LNCaP clone FGC (cell line): ENCODE data around the gene MED13L.

Experiments
- DNase-seq: peaks from one replicate; pipeline ENCODE4 v3.0.0-alpha.2; 2011; ENCODE audit warnings: low read depth
- H3K4me3 ChIP-seq: 2 replicates; pipeline ENCODE4 v1.5.1; 2011; ENCODE audit warnings: mild to moderate bottlenecking, low read depth, low read length, control low read depth
- TF ChIP-seq, protein P1 (sequence below): IDR thresholded peaks from 2 replicates; pipeline ENCODE4 v1.5.1; 2012; ENCODE audit warnings: mild to moderate bottlenecking; ENCODE audit not compliant: control insufficient read depth, insufficient read depth; ENCODE audit errors: extremely low read depth

The MED13L gene

DNA sequence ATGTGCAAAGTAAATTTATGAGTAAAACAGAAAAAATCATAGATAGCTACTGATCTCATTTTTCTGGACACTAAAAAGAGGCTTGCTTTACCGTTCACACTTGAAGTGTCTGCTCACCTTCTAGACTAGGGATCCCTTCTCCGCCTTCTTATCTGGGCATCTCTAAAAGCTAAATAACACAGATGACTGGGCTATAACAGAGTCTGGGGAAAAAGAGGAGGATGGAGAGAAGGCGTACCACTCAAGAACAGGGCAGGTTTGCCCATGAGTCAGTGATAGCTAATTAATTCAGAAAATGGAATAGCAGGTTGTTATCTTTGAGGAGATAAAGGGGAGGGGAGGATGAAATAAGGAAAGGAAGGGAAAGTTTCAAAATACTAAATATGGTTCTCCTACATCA is 185.3 kb downstream of the MED13L start:
- TF ChIP-seq, protein P1, sequence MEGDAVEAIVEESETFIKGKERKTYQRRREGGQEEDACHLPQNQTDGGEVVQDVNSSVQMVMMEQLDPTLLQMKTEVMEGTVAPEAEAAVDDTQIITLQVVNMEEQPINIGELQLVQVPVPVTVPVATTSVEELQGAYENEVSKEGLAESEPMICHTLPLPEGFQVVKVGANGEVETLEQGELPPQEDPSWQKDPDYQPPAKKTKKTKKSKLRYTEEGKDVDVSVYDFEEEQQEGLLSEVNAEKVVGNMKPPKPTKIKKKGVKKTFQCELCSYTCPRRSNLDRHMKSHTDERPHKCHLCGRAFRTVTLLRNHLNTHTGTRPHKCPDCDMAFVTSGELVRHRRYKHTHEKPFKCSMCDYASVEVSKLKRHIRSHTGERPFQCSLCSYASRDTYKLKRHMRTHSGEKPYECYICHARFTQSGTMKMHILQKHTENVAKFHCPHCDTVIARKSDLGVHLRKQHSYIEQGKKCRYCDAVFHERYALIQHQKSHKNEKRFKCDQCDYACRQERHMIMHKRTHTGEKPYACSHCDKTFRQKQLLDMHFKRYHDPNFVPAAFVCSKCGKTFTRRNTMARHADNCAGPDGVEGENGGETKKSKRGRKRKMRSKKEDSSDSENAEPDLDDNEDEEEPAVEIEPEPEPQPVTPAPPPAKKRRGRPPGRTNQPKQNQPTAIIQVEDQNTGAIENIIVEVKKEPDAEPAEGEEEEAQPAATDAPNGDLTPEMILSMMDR = no peak
- H3K4me3 ChIP-seq = no peak overlapping the region
- DNase-seq = no peak

DNA sequence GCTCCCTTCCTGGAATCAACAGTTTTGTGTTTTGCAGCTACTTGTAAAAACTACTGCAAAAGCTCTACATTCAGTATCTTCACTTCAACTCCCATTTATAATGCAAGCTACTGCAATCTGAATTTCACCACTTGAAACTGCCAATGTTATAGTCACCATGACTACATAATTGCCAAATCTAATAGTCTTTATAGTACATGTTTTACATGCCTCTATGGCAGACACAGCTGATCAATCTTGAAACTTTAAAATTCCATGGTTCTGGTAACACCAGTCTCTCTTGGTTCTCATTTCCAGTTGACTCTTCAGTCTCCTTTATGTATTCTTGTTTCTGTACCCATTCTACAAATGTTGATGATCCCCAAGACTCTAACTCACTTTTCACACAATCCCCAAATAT is 185.9 kb downstream of the MED13L start:
- no peak for DNase-seq
- H3K4me3 ChIP-seq = no peak overlapping the region
- TF ChIP-seq, protein P1 = no peak

DNA sequence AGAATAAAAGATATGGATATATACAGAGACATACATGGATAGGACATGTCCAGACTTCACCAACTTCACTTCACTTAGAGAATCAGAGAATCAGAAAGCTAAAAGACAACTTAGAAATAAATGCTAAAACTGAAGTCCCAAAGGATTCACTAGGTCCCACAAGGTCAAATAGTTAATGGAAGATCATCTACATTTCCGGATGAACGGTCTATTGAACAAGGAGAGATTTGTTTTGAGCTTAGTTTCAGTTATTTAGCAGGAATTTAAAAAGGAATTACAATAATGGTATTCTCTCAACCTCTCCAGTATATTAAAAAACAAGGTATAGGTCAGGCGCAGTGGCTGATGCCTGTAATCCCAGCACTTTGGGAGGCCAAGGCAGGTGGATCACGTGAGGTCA is 187.0 kb downstream of the MED13L start:
- TF ChIP-seq, protein P1 = no peak
- no peak overlapping the region for H3K4me3 ChIP-seq
- DNase-seq = no peak

DNA sequence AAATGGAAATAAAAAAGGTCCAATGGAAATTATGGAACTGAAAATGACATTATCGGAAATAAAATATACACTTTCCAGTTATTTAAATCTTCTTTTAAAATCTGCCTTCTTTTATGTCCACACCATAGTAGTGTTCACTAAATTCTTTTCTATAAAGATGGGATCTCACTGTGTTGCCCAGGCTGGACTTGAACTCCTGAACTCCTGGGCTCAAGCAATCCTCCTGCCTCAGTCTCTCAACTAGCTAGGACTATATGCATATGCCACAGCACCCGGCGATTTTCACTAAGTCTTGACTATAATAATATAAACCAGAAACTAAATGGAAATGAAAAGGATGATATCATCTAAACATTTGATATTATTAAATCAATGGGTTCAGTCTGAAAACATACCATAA is 188.4 kb downstream of the MED13L start:
- no peak for DNase-seq
- TF ChIP-seq, protein P1 = no peak
- no peak overlapping the region for H3K4me3 ChIP-seq

DNA sequence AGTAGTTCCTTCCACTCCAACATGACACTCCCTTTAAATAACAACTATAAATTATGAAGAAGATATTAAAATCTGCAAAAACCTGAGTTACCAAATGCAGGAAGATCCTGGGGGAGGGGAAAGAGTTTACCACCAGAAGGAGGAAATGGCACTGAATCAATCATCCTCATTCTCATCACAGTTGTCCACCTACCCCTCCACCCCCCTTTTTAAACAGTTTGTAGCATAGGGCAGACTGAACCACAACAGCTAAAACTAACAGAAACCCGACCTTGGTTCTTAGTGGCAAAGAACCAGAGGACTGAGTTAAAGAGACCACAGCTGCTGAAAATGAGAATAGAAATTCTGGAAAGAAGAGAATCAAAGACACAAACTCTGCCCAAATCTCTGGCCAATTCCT is 189.5 kb downstream of the MED13L start:
- no peak for DNase-seq
- no peak overlapping the region for H3K4me3 ChIP-seq
- TF ChIP-seq, protein P1 = no peak

DNA sequence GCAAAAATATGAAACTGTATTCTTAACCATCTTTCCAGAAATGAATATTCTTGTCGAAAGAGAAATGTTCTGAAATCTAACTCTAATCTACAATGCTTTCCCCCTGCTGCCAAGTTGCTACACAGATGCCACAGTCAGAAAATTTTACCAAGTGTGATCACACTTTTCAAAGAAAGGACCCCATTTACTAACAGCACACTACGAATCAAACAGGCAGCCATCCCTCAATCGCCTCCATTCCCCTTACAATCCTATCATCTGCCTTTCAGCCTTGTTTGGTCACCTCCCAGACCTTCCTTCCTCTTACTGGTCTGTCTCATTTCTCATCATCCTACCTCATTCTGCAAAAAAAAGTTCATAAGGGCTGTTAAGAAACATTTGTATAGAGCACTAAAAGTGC is 190.1 kb downstream of the MED13L start:
- TF ChIP-seq, protein P1 = no peak
- H3K4me3 ChIP-seq = no peak overlapping the region
- DNase-seq = no peak

DNA sequence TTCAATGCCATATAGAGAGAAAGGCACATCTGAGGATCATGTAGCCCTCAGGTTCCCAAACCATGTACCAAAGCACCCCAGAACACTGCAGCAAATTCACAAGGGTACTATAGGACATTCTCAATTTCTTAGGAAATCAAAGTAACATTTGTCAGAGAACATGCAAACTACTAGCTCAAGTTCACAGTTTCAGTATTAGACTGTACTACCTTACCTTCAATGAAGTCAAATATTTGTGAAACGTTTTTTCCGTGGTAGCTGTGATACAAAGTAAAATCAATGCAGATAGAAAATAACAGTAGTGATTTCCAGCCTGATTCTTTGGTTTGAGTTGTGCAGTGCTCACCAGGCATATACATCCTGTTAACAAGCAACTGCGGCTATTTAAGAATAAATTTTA is 197.1 kb downstream of the MED13L start:
- no peak for DNase-seq
- TF ChIP-seq, protein P1 = no peak
- H3K4me3 ChIP-seq = no peak overlapping the region
